Activated naive CD4-positive, alpha-beta T cell treated with anti-CD3 and anti-CD28 coated beads for 36 hours (primary cell): ENCODE data around the gene ASTN2. TPM values are rescaled to one million over a fixed set of nuclear protein-coding genes. Genes with fewer than 3 reads are reported as not detected.

ENCODE experiments used
- CTCF ChIA-PET: fragments of 350-600 bp; sonication (Branson Sonifier 250); formaldehyde crosslinking; loops from one replicate; lab custom pipeline; 2021; ENCODE audit warnings: antibody characterized with exemption; lab: Charles Lee
- DNase-seq: peaks from one replicate; pipeline ENCODE4 v3.0.0-alpha.2; 2020
- H3K27ac Mint-ChIP-seq: one replicate; pipeline ENCODE4 v1.8.0; 2021; ENCODE audit warnings: mild to moderate bottlenecking, mixed read lengths
- H3K27me3 Mint-ChIP-seq: one replicate; pipeline ENCODE4 v1.8.0; 2021; ENCODE audit warnings: low read depth, mixed read lengths
- H3K36me3 Mint-ChIP-seq: one replicate; pipeline ENCODE4 v1.8.0; 2021; ENCODE audit warnings: low read depth, mixed read lengths
- H3K4me1 Mint-ChIP-seq: one replicate; pipeline ENCODE4 v1.8.0; 2021; ENCODE audit warnings: low read depth, mixed read lengths
- H3K4me3 Mint-ChIP-seq: one replicate; pipeline ENCODE4 v1.8.0; 2021; ENCODE audit warnings: mild to moderate bottlenecking, moderate library complexity, mixed read lengths
- H3K9me3 Mint-ChIP-seq: one replicate; pipeline ENCODE4 v1.8.0; 2021; ENCODE audit warnings: mixed read lengths
- intact Hi-C: fragments of 100-400 bp; cut with micrococcal nuclease; formaldehyde crosslinking; loops from one replicate; pipeline ENCODE4 v1.15.1; 2023
- total RNA-seq, 2 experiments: library from RNA; stranded (reverse); gene quantifications; one replicate each; pipeline ENCODE4 v1.2.3, GENCODE V29; 2021

The ASTN2 gene
- total RNA-seq, 2 experiments from 2014 or later: 6.0 to 6.6 TPM

DNA sequence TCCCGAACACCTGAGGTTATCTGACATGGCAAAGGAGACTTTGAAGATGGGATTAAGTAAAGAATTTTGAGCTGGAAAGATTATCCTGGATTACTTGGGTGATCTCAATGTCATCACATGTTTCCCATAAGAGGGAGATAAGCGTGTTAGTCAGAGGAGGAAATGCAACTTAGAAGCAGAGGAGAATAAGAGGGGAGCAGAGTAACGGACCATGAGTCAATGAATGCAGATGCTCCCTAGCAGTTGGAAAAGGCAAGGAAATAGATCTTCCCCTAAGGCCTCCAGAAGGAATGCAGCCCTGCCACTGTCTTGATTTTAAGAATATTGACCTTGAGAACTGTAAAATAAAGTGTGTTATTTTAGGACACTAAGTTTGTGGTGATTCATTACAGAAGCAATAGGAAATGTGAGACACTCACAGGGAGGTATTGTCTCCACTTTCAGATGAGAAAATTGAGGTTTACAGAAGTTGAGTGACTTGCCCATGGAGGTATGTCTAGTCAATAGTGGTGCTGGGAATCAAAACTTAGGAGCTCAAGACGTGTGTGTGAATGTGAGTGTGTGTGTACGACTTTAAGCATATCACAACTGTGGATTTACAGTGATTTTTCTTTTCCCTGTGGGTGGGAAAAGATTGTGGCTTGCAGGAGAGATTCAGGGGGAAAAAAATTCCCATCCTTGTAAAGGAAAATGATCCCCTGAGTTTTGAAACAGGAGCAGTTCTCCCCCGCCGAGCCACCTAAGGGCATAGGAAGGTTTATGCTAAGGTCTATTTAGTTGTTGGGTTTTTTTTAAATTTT is 602.4 kb downstream of the ASTN2 start:
- CTCF ChIA-PET: no interaction called here
- Mint-ChIP-seq H3K9me3 (no peaks in the 10 kb centered on the region), H3K4me3 (no peak overlapping the region), H3K27ac (no peak overlapping the region), H3K27me3 (peaks cover 17% of the 10 kb centered on the region), H3K36me3 (no peaks in the 10 kb centered on the region), H3K4me1 (no peaks in the 10 kb centered on the region)
- no peak for DNase-seq
- intact Hi-C loops: no loop called here

DNA sequence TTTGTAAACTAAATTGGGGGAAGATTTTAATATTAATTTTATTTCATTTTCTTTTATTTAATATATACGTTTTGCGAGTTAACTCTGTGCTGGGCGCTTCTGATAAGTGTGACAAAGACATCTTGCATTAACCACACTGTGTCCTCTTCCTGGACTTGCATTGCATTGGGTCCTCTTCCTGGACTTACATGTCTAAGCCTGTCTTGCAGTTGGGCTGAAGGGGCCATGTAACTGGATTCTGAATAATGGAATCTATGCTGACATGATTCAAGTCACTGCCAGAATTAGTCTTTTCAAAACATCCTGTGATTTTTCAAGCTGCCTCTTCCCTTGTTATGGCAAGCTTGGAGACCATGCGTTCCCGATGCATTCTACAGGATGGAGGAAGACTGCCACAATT is 605.2 kb downstream of the ASTN2 start:
- Mint-ChIP-seq H3K36me3 (no peaks in the 10 kb centered on the region), H3K27ac (no peak overlapping the region), H3K4me1 (no peaks in the 10 kb centered on the region), H3K27me3 (peaks cover 12% of the 10 kb centered on the region), H3K4me3 (no peak overlapping the region), H3K9me3 (no peaks in the 10 kb centered on the region)
- CTCF ChIA-PET: interaction anchor here (0.6 kb wide), 1 partner anchor 286 kb away, joined by 3 read pairs; no protein-coding TSS in a partner anchor
- intact Hi-C loops: no loop called here
- DNase-seq: no peak

GRCh38 chr9:116806075-116806474 is 608.8 kb downstream of the ASTN2 start:
- Mint-ChIP-seq H3K4me1 (no peaks in the 10 kb centered on the region), H3K27ac (no peak overlapping the region), H3K27me3 (peaks cover under 1% of the 10 kb centered on the region), H3K4me3 (no peak overlapping the region), H3K9me3 (no peaks in the 10 kb centered on the region), H3K36me3 (no peaks in the 10 kb centered on the region)
- CTCF ChIA-PET: no interaction called here
- intact Hi-C loops: no loop called here
- DNase-seq: peak; percentile 18

DNA sequence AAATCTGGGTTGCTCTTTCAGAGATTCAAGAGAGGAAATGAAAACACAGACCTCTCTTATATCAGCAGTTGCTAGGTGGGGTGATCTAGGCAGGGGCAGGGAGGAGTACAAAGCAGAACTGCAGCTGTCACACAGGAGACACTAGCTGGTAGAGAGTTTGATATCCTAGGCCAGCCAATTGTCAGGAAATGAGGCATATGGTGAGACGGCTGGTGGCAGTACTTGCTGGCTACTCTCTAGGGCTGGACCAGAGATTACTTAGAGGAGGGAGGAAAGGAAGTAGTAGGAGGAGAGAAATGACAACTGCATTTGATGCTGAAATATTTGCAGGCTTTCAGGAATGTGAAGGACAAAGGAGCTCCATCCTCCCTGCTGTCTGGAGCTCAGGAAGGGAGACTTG is 614.0 kb downstream of the ASTN2 start:
- H3K4me3 Mint-ChIP-seq: no peak overlapping the region
- H3K27me3 Mint-ChIP-seq: peaks cover 5% of the 10 kb centered on the region
- no peak for DNase-seq
- H3K36me3 Mint-ChIP-seq: no peaks in the 10 kb centered on the region
- H3K4me1 Mint-ChIP-seq: no peaks in the 10 kb centered on the region
- no peak overlapping the region for H3K27ac Mint-ChIP-seq
- CTCF ChIA-PET: no interaction called here
- no peaks in the 10 kb centered on the region for H3K9me3 Mint-ChIP-seq
- intact Hi-C loops: no loop called here

DNA sequence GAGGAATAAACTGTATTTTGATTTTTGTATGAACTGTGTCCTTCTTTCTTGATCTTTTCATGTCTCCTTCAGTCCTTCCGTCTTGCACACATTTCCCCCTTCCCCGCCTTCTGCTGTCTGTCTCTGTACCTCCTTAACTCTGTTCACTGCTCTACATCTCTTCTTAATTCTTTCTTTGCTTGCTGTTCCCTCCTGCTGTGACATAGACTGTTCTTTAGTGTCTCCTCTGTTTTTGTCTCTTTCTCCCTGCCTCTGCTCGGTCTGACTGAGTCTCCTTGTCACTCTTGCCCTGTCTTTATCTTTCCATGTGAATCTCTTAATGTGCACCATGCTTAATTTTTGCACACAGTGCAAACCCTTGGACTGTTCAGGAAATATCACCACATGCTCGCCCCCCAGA is 614.8 kb downstream of the ASTN2 start:
- DNase-seq: no peak
- no peaks in the 10 kb centered on the region for H3K9me3 Mint-ChIP-seq
- no peak overlapping the region for H3K4me3 Mint-ChIP-seq
- intact Hi-C loops: no loop called here
- H3K27me3 Mint-ChIP-seq: peaks cover 5% of the 10 kb centered on the region
- no peaks in the 10 kb centered on the region for H3K4me1 Mint-ChIP-seq
- H3K36me3 Mint-ChIP-seq: no peaks in the 10 kb centered on the region
- H3K27ac Mint-ChIP-seq: no peak overlapping the region
- CTCF ChIA-PET: no interaction called here

GRCh38 chr9:116798521-116798920 is 616.3 kb downstream of the ASTN2 start:
- H3K27me3 Mint-ChIP-seq: peaks cover 5% of the 10 kb centered on the region
- intact Hi-C loops: no loop called here
- no peak overlapping the region for H3K4me3 Mint-ChIP-seq
- DNase-seq: no peak
- H3K27ac Mint-ChIP-seq: no peak overlapping the region
- H3K36me3 Mint-ChIP-seq: no peaks in the 10 kb centered on the region
- H3K9me3 Mint-ChIP-seq: no peaks in the 10 kb centered on the region
- CTCF ChIA-PET: interaction anchor here (1.1 kb wide), 1 partner anchor 63 kb away, joined by 3 read pairs; no protein-coding TSS in a partner anchor
- H3K4me1 Mint-ChIP-seq: no peaks in the 10 kb centered on the region

DNA sequence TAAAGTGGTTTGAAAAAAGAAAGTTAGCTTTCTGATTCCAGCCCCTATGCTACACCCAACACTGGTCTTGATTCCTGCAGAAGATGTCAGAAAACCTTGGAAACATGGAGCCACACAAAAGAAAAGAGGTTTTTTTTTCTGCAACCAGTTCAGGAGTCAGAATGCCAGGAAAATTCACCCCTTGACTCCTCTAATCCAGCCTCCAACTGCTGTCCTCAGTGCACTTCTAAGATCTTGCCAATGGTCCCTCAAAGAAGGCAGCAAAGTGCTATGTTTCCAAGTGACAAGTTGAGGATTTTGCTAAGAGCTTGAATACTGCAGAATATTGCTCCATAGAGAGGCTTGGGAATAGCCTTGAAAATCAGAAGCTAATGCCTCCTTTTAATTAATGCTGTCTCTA is 617.6 kb downstream of the ASTN2 start:
- CTCF ChIA-PET: interaction anchor here (1.1 kb wide), 2 partner anchors 63 to 64 kb away, joined by 3 read pairs; no protein-coding TSS in a partner anchor
- Mint-ChIP-seq H3K4me1 (no peaks in the 10 kb centered on the region), H3K27me3 (peaks cover 5% of the 10 kb centered on the region), H3K9me3 (no peaks in the 10 kb centered on the region), H3K36me3 (no peaks in the 10 kb centered on the region), H3K4me3 (no peak overlapping the region), H3K27ac (no peak overlapping the region)
- intact Hi-C loops: no loop called here
- DNase-seq: no peak

DNA sequence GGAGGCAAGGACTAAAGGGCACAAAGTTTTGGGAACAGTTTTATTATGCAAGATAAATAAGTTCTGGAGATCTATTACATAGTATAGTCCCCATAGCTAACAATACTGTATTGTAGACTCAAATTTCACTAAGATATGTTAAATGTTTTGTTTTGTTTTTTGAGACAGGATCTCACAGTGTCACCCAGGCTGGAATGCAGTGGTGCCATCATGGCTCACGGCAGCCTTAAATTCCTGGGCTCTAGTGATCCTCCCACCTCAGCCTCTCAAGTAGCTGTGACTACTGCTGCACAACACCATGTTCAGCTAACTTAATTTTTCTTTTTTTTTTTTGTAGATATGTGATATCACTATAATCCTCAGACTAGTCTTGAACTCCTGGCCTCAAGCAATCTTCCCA is 618.2 kb downstream of the ASTN2 start:
- Mint-ChIP-seq H3K9me3 (no peaks in the 10 kb centered on the region), H3K4me3 (no peak overlapping the region), H3K36me3 (no peaks in the 10 kb centered on the region), H3K4me1 (no peaks in the 10 kb centered on the region), H3K27me3 (peaks cover 5% of the 10 kb centered on the region), H3K27ac (no peak overlapping the region)
- DNase-seq: no peak
- intact Hi-C loops: no loop called here
- CTCF ChIA-PET: interaction anchor here (1.1 kb wide), 1 partner anchor 64 kb away, joined by 3 read pairs; no protein-coding TSS in a partner anchor

DNA sequence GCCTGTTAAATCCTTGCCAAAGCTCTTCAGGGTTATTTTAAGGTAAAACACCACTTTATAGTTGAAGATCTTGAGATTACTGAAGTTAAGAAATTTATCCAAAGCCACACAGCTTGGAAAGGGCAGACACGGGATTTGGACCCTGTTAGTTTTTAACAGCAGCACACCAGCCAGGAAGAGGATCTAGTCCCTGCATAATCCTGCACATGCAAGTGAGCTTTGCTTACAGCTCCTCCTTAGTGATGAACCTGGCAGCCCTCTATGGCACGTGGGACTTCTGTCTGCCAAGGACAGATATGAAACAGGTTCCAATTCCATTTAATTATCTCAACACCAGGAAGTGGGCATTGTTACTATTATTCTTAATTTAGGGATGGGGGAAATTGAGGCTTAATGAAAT is 619.0 kb downstream of the ASTN2 start:
- Mint-ChIP-seq H3K4me1 (no peaks in the 10 kb centered on the region), H3K27me3 (peaks cover 2% of the 10 kb centered on the region), H3K36me3 (no peaks in the 10 kb centered on the region), H3K27ac (no peak overlapping the region), H3K9me3 (no peaks in the 10 kb centered on the region), H3K4me3 (no peak overlapping the region)
- DNase-seq: no peak
- intact Hi-C loops: no loop called here
- CTCF ChIA-PET: no interaction called here

GRCh38 chr9:116792271-116792670 is 622.6 kb downstream of the ASTN2 start:
- H3K27ac Mint-ChIP-seq: no peak overlapping the region
- DNase-seq: no peak
- intact Hi-C loops: no loop called here
- no peaks in the 10 kb centered on the region for H3K36me3 Mint-ChIP-seq
- CTCF ChIA-PET: no interaction called here
- H3K27me3 Mint-ChIP-seq: no peaks in the 10 kb centered on the region
- no peaks in the 10 kb centered on the region for H3K4me1 Mint-ChIP-seq
- H3K9me3 Mint-ChIP-seq: no peaks in the 10 kb centered on the region
- H3K4me3 Mint-ChIP-seq: no peak overlapping the region

GRCh38 chr9:116791326-116791725 is 623.5 kb downstream of the ASTN2 start:
- H3K4me1 Mint-ChIP-seq: no peaks in the 10 kb centered on the region
- no peak overlapping the region for H3K27ac Mint-ChIP-seq
- H3K9me3 Mint-ChIP-seq: no peaks in the 10 kb centered on the region
- no peaks in the 10 kb centered on the region for H3K27me3 Mint-ChIP-seq
- CTCF ChIA-PET: no interaction called here
- DNase-seq: no peak
- intact Hi-C loops: no loop called here
- H3K36me3 Mint-ChIP-seq: no peaks in the 10 kb centered on the region
- H3K4me3 Mint-ChIP-seq: no peak overlapping the region

DNA sequence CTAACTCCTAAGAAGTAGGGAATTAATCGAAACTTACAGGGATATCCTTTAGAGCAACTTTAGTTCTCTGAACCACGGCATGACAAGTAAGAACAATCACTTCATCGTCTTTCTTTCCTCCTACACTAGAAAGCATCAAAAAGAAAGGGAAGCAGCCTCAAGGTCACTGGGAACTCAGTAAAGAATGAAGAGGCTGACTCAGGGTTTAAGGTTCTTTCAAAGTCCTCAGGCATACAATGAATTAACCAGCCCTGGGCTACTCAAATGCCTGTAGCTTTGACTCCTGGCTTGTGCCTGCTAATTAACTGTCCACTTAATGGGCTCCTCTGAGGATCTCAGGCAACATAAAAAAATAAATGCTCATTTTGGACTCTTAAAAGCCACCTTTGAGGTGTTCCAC is 625.8 kb downstream of the ASTN2 start:
- no peaks in the 10 kb centered on the region for H3K4me1 Mint-ChIP-seq
- no peaks in the 10 kb centered on the region for H3K36me3 Mint-ChIP-seq
- no peak overlapping the region for H3K4me3 Mint-ChIP-seq
- DNase-seq: no peak
- no peaks in the 10 kb centered on the region for H3K27me3 Mint-ChIP-seq
- CTCF ChIA-PET: no interaction called here
- intact Hi-C loops: no loop called here
- no peaks in the 10 kb centered on the region for H3K9me3 Mint-ChIP-seq
- no peak overlapping the region for H3K27ac Mint-ChIP-seq

GRCh38 chr9:116786737-116787136 is 628.1 kb downstream of the ASTN2 start:
- H3K27ac Mint-ChIP-seq: no peak overlapping the region

More at GRCh38 chr9:116786737-116787136, 628.1 kb downstream of the ASTN2 start:
- Mint-ChIP-seq H3K9me3 (no peaks in the 10 kb centered on the region), H3K4me3 (no peak overlapping the region), H3K36me3 (no peaks in the 10 kb centered on the region), H3K4me1 (no peaks in the 10 kb centered on the region), H3K27me3 (peaks cover 7% of the 10 kb centered on the region)
- CTCF ChIA-PET: no interaction called here
- no peak for DNase-seq
- intact Hi-C loops: no loop called here
